T-helper 1 cell treated with Interleukin-12 subunit alpha and Interleukin-12 subunit beta and Interleukin-4 antibody, amounts not matched to agents 30 μg/mL and 1 μg/mL, for 36 hours (primary cell): ENCODE results near the gene RNF17.

Experiments used
- H3K27ac Mint-ChIP-seq: one replicate; pipeline ENCODE4 v1.8.0; 2021; ENCODE audit warnings: mild to moderate bottlenecking, mixed read lengths
- H3K27me3 Mint-ChIP-seq: one replicate; pipeline ENCODE4 v1.8.0; 2021; ENCODE audit warnings: low read depth, mixed read lengths
- H3K36me3 Mint-ChIP-seq: one replicate; pipeline ENCODE4 v1.8.0; 2021; ENCODE audit warnings: low read depth, mixed read lengths
- H3K4me1 Mint-ChIP-seq: one replicate; pipeline ENCODE4 v1.8.0; 2021; ENCODE audit warnings: low read depth, mixed read lengths
- H3K4me3 Mint-ChIP-seq: one replicate; pipeline ENCODE4 v1.8.0; 2021; ENCODE audit warnings: mild to moderate bottlenecking, moderate library complexity, mixed read lengths
- H3K9me3 Mint-ChIP-seq: one replicate; pipeline ENCODE4 v1.8.0; 2021; ENCODE audit warnings: mixed read lengths

RNF17 gene

DNA sequence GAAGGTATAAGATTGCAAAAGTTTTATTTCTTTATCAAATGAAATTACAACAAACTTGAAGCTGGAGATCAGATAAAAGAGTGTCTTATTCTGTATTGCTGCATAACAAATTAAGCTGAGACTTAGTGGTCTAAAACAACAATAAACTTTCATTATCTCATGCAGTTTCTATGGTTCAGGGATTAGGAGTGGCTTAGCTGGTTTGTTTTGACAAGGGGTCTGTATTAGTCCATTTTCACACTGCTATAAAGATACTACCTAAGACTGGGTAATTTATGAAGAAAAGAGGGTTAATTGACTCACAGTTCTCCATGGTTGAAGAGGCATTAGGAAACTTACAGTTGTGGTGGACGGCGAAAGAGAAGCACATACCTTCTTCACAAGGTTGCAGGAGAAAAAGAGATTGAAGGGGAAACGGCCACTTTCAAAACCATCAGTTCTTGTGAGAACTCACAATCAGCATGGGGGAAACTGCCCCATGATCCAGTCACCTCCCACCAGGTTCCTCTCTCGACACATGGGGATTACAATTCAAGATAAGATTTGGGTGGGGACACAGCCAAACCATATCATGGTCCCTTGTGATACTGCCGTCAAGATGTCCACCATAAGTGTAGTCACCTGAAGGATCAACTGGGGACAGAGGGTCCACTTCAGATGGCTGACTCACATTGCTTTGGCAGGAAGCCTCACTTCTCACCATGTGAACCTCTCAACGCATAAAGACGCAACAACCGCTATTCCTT is 97.8 kb downstream of the RNF17 start:
- no peaks in the 10 kb centered on the region for H3K9me3 Mint-ChIP-seq

DNA sequence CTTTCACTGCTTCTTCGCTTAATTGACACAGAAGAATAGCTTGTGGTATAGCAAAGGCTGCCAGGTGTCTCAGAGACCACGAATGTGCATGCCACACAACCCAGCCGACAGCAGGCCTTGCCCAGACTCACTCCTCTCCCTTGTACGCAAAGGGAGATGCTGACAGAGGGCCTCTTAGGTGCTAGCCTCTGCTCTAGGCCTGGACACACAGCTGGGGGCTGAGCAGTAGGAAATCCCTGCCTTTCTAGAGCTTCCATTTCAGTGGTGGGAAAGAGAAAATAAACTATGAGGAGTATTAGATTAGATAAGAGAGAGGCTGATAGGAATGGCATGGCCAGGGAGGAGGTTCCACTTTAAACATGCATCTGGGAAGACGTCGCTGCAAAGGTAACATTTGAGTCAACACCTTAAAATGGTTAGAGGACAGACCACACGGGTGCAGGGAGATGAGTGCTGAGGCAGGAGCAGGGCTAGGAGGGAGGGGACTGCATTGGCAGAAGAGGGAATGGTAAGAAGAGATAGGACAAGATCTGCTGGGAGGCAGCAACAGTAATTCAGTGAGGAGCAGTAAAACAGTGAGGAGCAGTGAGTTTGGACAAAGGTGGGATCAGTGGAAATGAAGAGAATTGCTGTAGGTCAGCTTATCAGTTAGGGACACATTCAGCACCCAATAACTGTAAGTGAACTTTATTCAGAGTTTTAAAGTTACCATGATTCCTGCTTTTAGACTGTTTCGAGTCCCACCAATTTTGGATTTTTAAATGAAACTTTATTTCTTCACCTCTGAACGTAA is 100.0 kb downstream of the RNF17 start:
- no peaks in the 10 kb centered on the region for H3K9me3 Mint-ChIP-seq
- H3K4me3 Mint-ChIP-seq, result no peak overlapping the region
- H3K27ac Mint-ChIP-seq, result no peak overlapping the region
- peaks cover 28% of the 10 kb centered on the region for H3K27me3 Mint-ChIP-seq
- H3K4me1 Mint-ChIP-seq, result peaks cover 1% of the 10 kb centered on the region
- H3K36me3 Mint-ChIP-seq, result no peaks in the 10 kb centered on the region

More for the DNA sequence above, 97.8 kb downstream of the RNF17 start:
- Mint-ChIP-seq H3K27ac (no peak overlapping the region), H3K27me3 (peaks cover 25% of the 10 kb centered on the region), H3K36me3 (no peaks in the 10 kb centered on the region), H3K4me3 (no peak overlapping the region), H3K4me1 (no peaks in the 10 kb centered on the region)

DNA sequence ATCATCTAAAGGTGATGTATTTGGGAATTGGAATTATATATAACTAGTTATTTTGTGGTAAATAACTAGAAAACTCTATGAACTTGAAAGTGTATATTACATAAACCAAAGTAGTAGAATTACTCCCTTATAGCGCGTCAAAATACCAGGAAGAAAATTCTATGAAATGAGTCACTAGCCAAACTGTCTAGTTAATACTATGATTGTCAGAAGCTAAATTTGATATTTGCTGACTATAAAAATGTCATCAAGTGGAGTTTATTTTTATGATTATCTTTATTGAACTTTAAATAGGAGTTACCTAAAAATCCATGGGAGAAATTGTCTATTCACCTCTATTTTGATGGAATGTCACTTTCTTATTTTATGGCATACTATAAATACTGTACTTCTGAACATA is 100.6 kb downstream of the RNF17 start:
- H3K36me3 Mint-ChIP-seq, result no peaks in the 10 kb centered on the region
- no peak overlapping the region for H3K4me3 Mint-ChIP-seq
- peaks cover 28% of the 10 kb centered on the region for H3K27me3 Mint-ChIP-seq
- H3K27ac Mint-ChIP-seq, result no peak overlapping the region
- H3K4me1 Mint-ChIP-seq, result peaks cover 3% of the 10 kb centered on the region
- H3K9me3 Mint-ChIP-seq, result no peaks in the 10 kb centered on the region

DNA sequence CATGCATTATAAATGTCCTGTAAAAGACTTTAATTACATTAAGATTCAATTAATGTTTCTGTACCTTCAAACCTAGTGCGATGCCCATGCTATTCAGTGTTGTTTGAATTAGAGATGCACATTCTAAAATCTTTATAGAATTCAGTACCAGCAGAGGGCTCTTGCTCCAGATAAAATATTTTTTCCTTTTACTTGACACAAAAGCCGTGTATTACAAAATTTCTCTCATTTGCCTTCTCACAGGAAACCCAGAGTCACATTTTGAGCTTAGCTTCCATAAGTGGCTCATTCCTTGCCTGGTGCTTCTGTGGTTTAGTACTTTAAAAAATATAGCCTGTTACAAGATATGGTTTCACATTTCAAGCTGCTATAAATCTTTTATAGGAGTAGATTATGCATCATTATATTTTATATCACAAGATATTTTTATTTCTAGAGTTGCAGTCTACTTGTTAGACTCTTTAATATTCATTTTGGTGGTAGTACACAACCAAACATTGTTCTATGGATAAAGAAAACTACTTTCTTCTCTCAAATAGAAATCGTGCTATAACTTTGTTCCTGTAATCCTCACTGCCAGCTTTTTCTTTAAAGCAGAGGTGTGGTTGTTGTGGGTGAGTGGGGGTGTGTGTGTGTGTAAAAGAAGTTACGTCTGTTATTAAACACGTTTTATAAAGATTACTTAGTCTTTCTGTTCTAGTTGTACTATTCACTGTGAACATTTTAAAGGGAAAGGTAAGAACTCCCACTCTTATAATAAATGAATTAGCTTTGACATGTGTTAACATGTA is 101.4 kb downstream of the RNF17 start:
- no peaks in the 10 kb centered on the region for H3K9me3 Mint-ChIP-seq
- no peaks in the 10 kb centered on the region for H3K36me3 Mint-ChIP-seq
- H3K4me1 Mint-ChIP-seq, result peaks cover 3% of the 10 kb centered on the region
- no peak overlapping the region for H3K27ac Mint-ChIP-seq
- H3K27me3 Mint-ChIP-seq, result peaks cover 28% of the 10 kb centered on the region
- H3K4me3 Mint-ChIP-seq, result no peak overlapping the region

DNA sequence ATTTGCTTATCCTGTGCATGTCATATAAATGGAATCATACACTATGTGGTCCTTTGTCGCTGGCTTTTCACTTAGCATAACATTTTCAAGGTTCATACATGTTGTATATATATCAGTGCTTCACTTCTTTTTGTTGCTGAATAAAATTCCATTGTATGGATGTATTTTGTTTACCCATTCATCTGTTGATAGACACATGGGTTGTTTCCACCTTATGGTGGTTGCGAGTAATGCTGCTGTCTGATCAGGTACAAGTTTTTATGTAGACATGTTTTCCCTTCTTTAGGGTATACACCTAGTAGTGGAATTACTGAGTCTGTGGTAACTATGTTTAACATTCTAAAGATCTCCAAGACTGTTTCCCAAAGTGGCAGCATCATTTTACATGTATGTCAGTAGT is 102.5 kb downstream of the RNF17 start:
- H3K4me3 Mint-ChIP-seq, result no peak overlapping the region
- H3K27ac Mint-ChIP-seq, result no peak overlapping the region
- H3K4me1 Mint-ChIP-seq, result peaks cover 3% of the 10 kb centered on the region
- H3K9me3 Mint-ChIP-seq, result no peaks in the 10 kb centered on the region
- no peaks in the 10 kb centered on the region for H3K36me3 Mint-ChIP-seq
- peaks cover 28% of the 10 kb centered on the region for H3K27me3 Mint-ChIP-seq

DNA sequence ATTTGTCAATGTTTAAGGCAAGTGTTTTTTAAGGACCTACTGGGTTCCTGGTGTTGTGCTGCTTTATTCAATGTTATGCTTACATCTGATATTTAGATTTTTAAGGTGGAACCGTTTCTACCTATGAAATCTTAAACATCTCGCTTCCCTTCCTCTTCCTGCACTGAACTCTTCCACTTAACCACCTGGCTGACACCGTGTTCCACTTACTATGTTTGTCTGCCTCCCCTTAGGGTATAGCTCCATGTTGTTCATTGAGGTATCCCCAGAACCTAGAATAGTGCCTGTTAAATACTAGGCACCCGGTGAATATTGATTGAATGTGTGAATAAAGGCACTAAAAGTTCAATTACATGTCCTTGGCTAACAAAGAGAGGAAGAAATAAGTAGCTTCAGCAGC is 104.9 kb downstream of the RNF17 start:
- Mint-ChIP-seq H3K4me3 (no peak overlapping the region), H3K36me3 (no peaks in the 10 kb centered on the region)

DNA sequence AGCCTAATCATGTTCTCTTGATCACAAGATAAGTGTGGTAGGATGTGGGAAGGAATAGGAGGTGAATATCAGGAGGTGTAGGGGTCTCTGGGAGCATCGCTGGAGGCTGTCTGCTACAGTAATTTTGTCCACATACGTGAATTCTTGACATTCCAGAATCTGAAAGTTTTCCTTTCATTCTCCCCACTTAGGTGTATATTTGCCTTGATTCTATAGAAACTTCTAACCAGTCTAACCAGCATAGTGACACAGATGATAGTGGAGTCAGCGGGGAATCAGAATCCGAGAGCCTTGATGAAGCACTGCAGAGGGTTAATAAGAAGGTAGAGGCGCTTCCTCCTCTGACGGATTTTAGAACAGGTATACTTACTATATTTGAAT is 106.4 kb downstream of the RNF17 start:
- Mint-ChIP-seq H3K9me3 (no peaks in the 10 kb centered on the region), H3K27me3 (peaks cover 27% of the 10 kb centered on the region), H3K4me1 (peaks cover 3% of the 10 kb centered on the region), H3K36me3 (no peaks in the 10 kb centered on the region), H3K4me3 (no peak overlapping the region), H3K27ac (no peak overlapping the region)

More for the DNA sequence above, 104.9 kb downstream of the RNF17 start:
- peaks cover 3% of the 10 kb centered on the region for H3K4me1 Mint-ChIP-seq
- peaks cover 24% of the 10 kb centered on the region for H3K27me3 Mint-ChIP-seq
- no peaks in the 10 kb centered on the region for H3K9me3 Mint-ChIP-seq
- no peak overlapping the region for H3K27ac Mint-ChIP-seq

DNA sequence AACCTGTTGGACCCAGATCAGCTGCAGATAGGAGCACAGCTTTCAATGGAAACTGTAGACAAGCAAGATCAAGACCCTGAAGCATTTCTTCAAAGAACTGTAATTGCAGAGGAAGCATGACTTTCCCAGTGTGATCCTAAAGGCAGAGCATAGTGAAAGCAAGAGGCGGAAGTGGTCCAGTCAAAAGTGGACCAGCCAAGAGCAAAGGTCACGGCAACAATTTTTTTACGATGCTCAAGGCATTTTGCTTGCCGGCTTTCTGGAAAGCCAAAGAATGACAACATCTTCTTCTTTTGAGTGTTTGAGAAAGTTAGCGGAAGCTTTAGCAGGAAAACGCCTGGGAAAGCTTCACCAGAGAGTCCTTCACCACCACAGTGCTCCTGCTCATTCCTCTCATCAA is 111.6 kb downstream of the RNF17 start:
- Mint-ChIP-seq H3K36me3 (no peaks in the 10 kb centered on the region), H3K27ac (no peak overlapping the region), H3K9me3 (no peaks in the 10 kb centered on the region), H3K4me3 (no peak overlapping the region), H3K27me3 (peaks cover 8% of the 10 kb centered on the region), H3K4me1 (no peaks in the 10 kb centered on the region)

DNA sequence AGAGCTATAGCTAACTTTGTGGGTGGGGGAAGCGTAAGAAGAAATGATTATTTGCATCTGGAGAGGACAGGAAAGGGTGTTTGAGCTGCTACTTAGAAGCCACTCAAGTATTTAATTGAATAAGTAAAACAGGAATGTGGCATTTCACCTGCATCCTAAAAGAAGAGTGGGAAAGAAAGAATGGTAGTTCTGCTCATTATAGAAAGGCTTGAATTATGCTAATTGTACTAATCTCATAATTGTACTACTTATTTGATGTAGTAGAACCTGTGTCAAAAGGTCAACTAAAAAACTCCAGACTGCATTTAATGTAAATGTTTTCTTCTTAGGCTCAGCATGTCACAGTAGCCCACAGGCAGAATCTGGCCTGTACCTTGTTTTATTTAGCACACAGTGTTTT is 113.6 kb downstream of the RNF17 start:
- Mint-ChIP-seq H3K27ac (no peak overlapping the region), H3K36me3 (no peaks in the 10 kb centered on the region), H3K9me3 (no peaks in the 10 kb centered on the region)

DNA sequence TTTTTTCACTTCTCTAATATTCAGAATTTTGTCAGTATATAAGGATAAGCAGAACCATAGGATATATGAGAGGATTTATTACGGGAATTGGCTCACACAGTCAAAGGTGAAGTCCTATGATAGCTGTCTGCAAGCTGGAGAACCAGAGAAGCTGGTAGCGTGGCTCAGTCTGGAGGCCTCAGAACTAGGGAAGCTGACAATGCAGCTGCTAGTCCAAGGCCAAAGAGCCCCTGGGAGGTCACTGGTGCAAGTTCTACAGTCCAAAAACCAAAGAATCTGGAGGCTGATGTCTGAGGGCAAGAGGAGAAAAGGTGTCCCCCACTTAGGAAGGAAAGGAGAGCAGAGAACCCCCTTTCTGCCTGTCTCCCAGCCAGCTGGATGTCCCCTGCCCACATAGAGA is 114.4 kb downstream of the RNF17 start:
- H3K36me3 Mint-ChIP-seq, result peaks cover 3% of the 10 kb centered on the region
- no peaks in the 10 kb centered on the region for H3K9me3 Mint-ChIP-seq
- no peak overlapping the region for H3K27ac Mint-ChIP-seq
- no peak overlapping the region for H3K4me3 Mint-ChIP-seq
- no peaks in the 10 kb centered on the region for H3K4me1 Mint-ChIP-seq
- H3K27me3 Mint-ChIP-seq, result peaks cover 8% of the 10 kb centered on the region

More for the DNA sequence above, 113.6 kb downstream of the RNF17 start:
- Mint-ChIP-seq H3K4me1 (no peaks in the 10 kb centered on the region), H3K4me3 (no peak overlapping the region), H3K27me3 (peaks cover 8% of the 10 kb centered on the region)

DNA sequence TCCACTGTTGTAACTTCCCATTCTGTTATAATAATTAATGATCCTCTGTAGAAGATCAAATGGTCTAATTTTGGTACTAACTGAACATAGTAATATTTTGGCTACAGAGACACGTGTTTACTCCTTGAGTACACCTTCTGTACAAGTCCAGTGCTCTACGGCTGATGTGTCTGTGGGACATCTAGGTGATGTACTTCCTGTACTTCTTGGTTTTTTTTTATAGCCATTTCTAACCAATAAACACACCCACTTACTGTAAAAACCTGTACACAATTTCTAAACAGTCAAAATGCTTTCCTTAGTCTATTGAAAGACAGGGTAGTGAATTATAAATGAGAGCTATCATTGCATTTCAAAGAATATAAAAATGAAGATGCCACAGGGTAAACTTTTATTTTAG is 118.7 kb downstream of the RNF17 start:
- Mint-ChIP-seq H3K9me3 (no peaks in the 10 kb centered on the region), H3K4me3 (no peak overlapping the region), H3K27ac (no peak overlapping the region), H3K4me1 (no peaks in the 10 kb centered on the region), H3K36me3 (peaks cover 7% of the 10 kb centered on the region), H3K27me3 (no peaks in the 10 kb centered on the region)

DNA sequence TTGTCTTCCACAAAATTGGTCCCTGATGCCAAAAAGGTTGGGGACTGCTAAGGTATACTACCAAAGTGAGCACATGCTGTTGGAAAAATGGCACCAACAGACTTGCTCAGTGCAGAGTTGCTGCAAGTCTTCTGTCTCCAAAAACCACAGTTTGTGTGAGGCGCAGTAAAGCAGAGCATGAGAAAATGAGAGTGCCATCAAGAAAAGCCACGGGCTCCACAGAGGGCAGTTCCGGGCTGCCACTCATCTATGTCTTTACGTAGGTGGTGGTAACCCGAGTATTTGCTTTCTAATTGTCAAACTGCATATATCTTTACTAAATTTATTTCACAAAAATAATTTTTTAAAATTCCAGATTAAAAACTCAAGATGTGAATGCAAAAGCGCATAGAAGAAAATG is 123.8 kb downstream of the RNF17 start:
- no peaks in the 10 kb centered on the region for H3K27me3 Mint-ChIP-seq
- H3K4me3 Mint-ChIP-seq, result no peak overlapping the region
- H3K4me1 Mint-ChIP-seq, result no peaks in the 10 kb centered on the region
- peaks cover 17% of the 10 kb centered on the region for H3K36me3 Mint-ChIP-seq
- no peaks in the 10 kb centered on the region for H3K9me3 Mint-ChIP-seq
- no peak overlapping the region for H3K27ac Mint-ChIP-seq

DNA sequence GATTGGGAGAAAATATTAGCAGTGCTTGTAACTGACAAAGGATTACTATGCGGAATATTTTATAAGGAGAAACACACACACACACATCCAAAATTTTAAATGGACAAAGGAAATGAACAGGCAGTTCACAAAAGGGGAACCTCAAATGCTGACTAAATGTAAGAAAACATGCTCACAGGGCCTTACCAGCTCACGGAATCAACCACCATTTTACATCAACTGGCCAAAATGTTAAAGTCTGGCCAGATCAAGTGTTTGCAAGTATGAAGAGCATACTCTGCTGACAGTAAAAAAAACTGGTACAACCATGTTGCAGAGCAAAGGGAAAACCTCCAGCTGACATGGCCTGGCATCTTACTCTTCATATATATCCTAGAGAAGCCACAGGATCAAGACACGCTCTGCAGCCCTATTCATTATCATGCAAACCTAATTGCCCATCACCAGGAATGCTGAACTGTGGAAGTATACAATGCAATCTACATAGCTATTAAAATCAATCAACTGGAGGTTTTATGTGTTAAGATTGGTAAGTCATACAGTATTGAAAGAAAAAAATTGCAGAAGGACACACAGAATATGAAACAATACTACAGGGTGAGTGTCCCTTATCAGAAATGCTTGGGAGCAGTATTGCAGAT is 124.4 kb downstream of the RNF17 start:
- H3K36me3 Mint-ChIP-seq, result peaks cover 15% of the 10 kb centered on the region
- H3K27me3 Mint-ChIP-seq, result no peaks in the 10 kb centered on the region
- no peak overlapping the region for H3K4me3 Mint-ChIP-seq
- H3K4me1 Mint-ChIP-seq, result no peaks in the 10 kb centered on the region
- H3K9me3 Mint-ChIP-seq, result no peaks in the 10 kb centered on the region
- no peak overlapping the region for H3K27ac Mint-ChIP-seq

DNA sequence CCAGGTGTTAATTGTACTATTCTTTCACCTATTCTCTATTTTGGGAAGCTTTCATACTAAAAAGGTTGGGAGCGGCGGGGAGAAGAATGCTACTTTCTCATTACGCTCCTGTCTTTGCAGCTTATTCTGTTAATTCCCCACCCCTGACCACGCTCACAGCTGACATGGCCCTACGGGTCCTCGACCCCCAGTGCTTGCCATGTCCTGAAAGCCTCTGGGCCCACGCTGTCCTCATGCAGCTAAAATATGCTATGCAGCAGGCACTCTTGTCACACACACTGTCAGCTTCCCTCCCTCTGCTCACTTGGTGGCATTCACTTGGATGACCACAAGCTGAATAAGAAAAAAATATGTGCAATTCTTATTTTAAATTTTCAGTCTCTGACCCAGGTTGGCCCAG is 126.3 kb downstream of the RNF17 start:
- H3K27me3 Mint-ChIP-seq, result no peaks in the 10 kb centered on the region

More for the DNA sequence above, 126.3 kb downstream of the RNF17 start:
- no peak overlapping the region for H3K4me3 Mint-ChIP-seq
- no peaks in the 10 kb centered on the region for H3K9me3 Mint-ChIP-seq
- no peak overlapping the region for H3K27ac Mint-ChIP-seq
- no peaks in the 10 kb centered on the region for H3K4me1 Mint-ChIP-seq
- peaks cover 16% of the 10 kb centered on the region for H3K36me3 Mint-ChIP-seq
